Ovary (tissue), 3 donors: ENCODE data around the gene ZNF487.

Experiments
- CTCF ChIP-seq, 3 donors: fragments of 450-650 bp in 2 of 3; fragments of 200-600 bp in 1 of 3; IDR thresholded peaks; one replicate each; pipeline versions ENCODE4 v1.5.1 to v1.8.0; 2016 to 2022; ENCODE audit warnings: antibody characterized with exemption in 3 of 3, mild to moderate bottlenecking in 1 of 3
- EP300 ChIP-seq: sonication (generic); formaldehyde crosslinking; IDR thresholded peaks from one replicate; pipeline ENCODE4 v1.6.1; 2017; ENCODE audit warnings: antibody characterized with exemption
- POLR2A ChIP-seq: fragments of 450-650 bp; IDR thresholded peaks from one replicate; pipeline ENCODE4 v1.6.1; 2017; ENCODE audit warnings: antibody characterized with exemption, mild to moderate bottlenecking, moderate library complexity
- donor health status: DM: no; HTN: no; CAD: no.

GRCh38 chr10:43399320-43400310, 37.3 kb upstream of the ZNF487 start:
- TF ChIP-seq EP300 (no peak), CTCF (IDR thresholded peaks at IDR 0.05) (no peak), POLR2A (no peak)
